A549 (cell line): ENCODE data around the gene ADAMTSL3. TPM values are rescaled to one million over a fixed set of nuclear protein-coding genes. Genes with fewer than 3 reads are reported as not detected.

Source experiments
- ATAC-seq, 2 experiments: fragments of 200-7000 bp in 1 of 2; fragments of >200 bp in 1 of 2; cut with Nextera tagmentation in 1 of 2; cut with Tn5 transposase in 1 of 2; 3 replicates each; pipeline versions ENCODE4 v1.8.0 to v1.9.1; 2018 to 2020; ENCODE audit warnings: mild to moderate bottlenecking in 1 of 2, moderate library complexity in 1 of 2
- CTCF ChIA-PET: fragments of 300-600 bp; sonication (Branson Sonifier 250); formaldehyde crosslinking; extraction: SDS; loops from one replicate; lab custom pipeline; 2021; ENCODE audit warnings: antibody characterized with exemption, inconsistent platforms; lab: Yijun Ruan, JAX
- POLR2A ChIA-PET: fragments of 350-600 bp; formaldehyde crosslinking; extraction: SDS; loops from one replicate; lab custom pipeline; 2021; ENCODE audit warnings: antibody characterized with exemption, inconsistent platforms; lab: Yijun Ruan, JAX
- DNase-seq, 2 experiments: peaks; one replicate each; pipeline versions ENCODE4 v3.0.0 to v3.0.0-alpha.2; 2011 to 2016; ENCODE audit warnings: low read depth in 1 of 2, low spot score in 1 of 2
- FAIRE-seq: peaks from 2 replicates; lab custom pipeline; 2011; peaks lifted over from hg19 to GRCh38; lab: Jason Lieb, UNC
- H3K27ac ChIP-seq, 2 experiments: fragments of >200 bp; sonication (Bioruptor Twin); formaldehyde crosslinking; 3 replicates each; pipeline ENCODE4 v1.5.1; 2016 to 2017
- H3K4me1 ChIP-seq: fragments of >200 bp; sonication (Bioruptor Twin); formaldehyde crosslinking; 3 replicates; pipeline ENCODE4 v1.6.1; 2016
- H3K4me2 ChIP-seq: fragments of >200 bp; sonication (Bioruptor Twin); formaldehyde crosslinking; 3 replicates; pipeline ENCODE4 v1.6.1; 2016
- H3K4me3 ChIP-seq: fragments of >200 bp; sonication (Bioruptor Twin); formaldehyde crosslinking; 3 replicates; pipeline ENCODE4 v1.5.1; 2016
- H3K9me3 ChIP-seq: fragments of >200 bp; sonication (Bioruptor Twin); formaldehyde crosslinking; 3 replicates; pipeline ENCODE4 v1.6.1; 2016
- BHLHE40 ChIP-seq: IDR thresholded peaks from 2 replicates; pipeline ENCODE4 v1.6.1; 2012; ENCODE audit warnings: low read depth, low read length, inconsistent platforms
- CBX8 ChIP-seq: fragments of 200-600 bp; sonication (generic); IDR thresholded peaks from 2 replicates; pipeline ENCODE4 v1.6.1; 2016
- EHMT2 ChIP-seq: fragments of 200-600 bp; sonication (generic); IDR thresholded peaks from 2 replicates; pipeline ENCODE4 v1.6.1; 2016; ENCODE audit warnings: antibody characterized with exemption, low read depth, mild to moderate bottlenecking, moderate library complexity
- EP300 ChIP-seq, 2 experiments: fragments of >200 bp; sonication (Bioruptor Twin); formaldehyde crosslinking; IDR thresholded peaks; 2 replicates in 1 of 2; 3 replicates in 1 of 2; pipeline ENCODE4 v1.6.1; 2016 to 2017
- JUN ChIP-seq, 2 experiments: fragments of >200 bp; sonication (Bioruptor Twin); formaldehyde crosslinking; IDR thresholded peaks; 2 replicates in 1 of 2; 3 replicates in 1 of 2; pipeline ENCODE4 v1.6.1; 2016 to 2017
- KDM5A ChIP-seq: fragments of 200-600 bp; sonication (generic); IDR thresholded peaks from 2 replicates; pipeline ENCODE4 v1.6.1; 2016; ENCODE audit warnings: antibody characterized with exemption, mild to moderate bottlenecking
- MAZ ChIP-seq: fragments of 150-350 bp; IDR thresholded peaks from 2 replicates; pipeline ENCODE4 v1.6.1; 2014; ENCODE audit warnings: antibody characterized with exemption, low read depth, low read length, borderline replicate concordance
- MYC ChIP-seq: IDR thresholded peaks from 2 replicates; pipeline ENCODE4 v1.6.1; 2012; ENCODE audit warnings: mild to moderate bottlenecking, inconsistent platforms, low read length, improper control_type of control experiment, borderline replicate concordance
- NFE2L2 ChIP-seq: fragments of 150-350 bp; conservative IDR thresholded peaks from 2 replicates; pipeline ENCODE4 v1.6.1; 2014; ENCODE audit warnings: low read length
- NPAS2 ChIP-seq: fragments of 250-450 bp; sonication (Bioruptor Pico); IDR thresholded peaks from 2 replicates; pipeline ENCODE4 v1.8.0; 2022; ENCODE audit warnings: mild to moderate bottlenecking, moderate library complexity, borderline replicate concordance
- NR3C1 ChIP-seq: fragments of >200 bp; sonication (Bioruptor Twin); formaldehyde crosslinking; IDR thresholded peaks from 3 replicates; pipeline ENCODE4 v1.6.1; 2017
- PHF8 ChIP-seq: fragments of 200-600 bp; sonication (generic); IDR thresholded peaks from 2 replicates; pipeline ENCODE4 v1.6.1; 2016; ENCODE audit warnings: low read depth, mild to moderate bottlenecking, antibody characterized with exemption, moderate library complexity, borderline replicate concordance
- POLR2AphosphoS2 ChIP-seq: conservative IDR thresholded peaks from 2 replicates; pipeline ENCODE4 v1.6.1; 2012; ENCODE audit warnings: low read length, improper control_type of control experiment, inconsistent platforms
- RNF2 ChIP-seq: fragments of 200-600 bp; sonication (generic); IDR thresholded peaks from 2 replicates; pipeline ENCODE4 v1.6.1; 2016; ENCODE audit warnings: low read depth, mild to moderate bottlenecking, antibody characterized with exemption, moderate library complexity, borderline replicate concordance
- ZC3H11A ChIP-seq: fragments of 450-650 bp; IDR thresholded peaks from 2 replicates; pipeline ENCODE4 v1.6.1; 2014; ENCODE audit warnings: antibody characterized with exemption, mild to moderate bottlenecking
- ZFP36 ChIP-seq: fragments of 450-650 bp; IDR thresholded peaks from 2 replicates; pipeline ENCODE4 v1.6.1; 2014; ENCODE audit warnings: borderline replicate concordance; ENCODE audit not compliant: partially characterized antibody
- ZSCAN20 ChIP-seq: fragments of 250-450 bp; sonication (Bioruptor Pico); IDR thresholded peaks from 2 replicates; pipeline ENCODE4 v1.8.0; 2022; ENCODE audit warnings: mild to moderate bottlenecking, moderate library complexity
- WGBS: methylation state at CpG from one replicate; pipeline ENCODE4 v1.1.6; 2017; ENCODE audit errors: missing lambda C conversion rate; 5-methylcytosine and 5-hydroxymethylcytosine counted together
- polyA plus RNA-seq, 4 experiments: library from polyadenylated mRNA; depleted of rRNA in 3 of 4; stranded (reverse); fragments of >200 nt; fragmentation: RNase III in 1 of 4; extraction: RNeasy Plus Mini Kit Qiagen cat#74134 plus additional on column Dnase treatment in 1 of 4; gene quantifications; 2 replicates in 3 of 4; 3 replicates in 1 of 4; pipeline ENCODE4 v1.2.3, GENCODE V29; 2011 to 2017
- TF ChIP-seq, protein P1 (sequence below): fragments of 250-450 bp; sonication (Bioruptor Pico); IDR thresholded peaks from 2 replicates; pipeline ENCODE4 v1.5.0; 2021; ENCODE audit warnings: mild to moderate bottlenecking, moderate library complexity, borderline replicate concordance
- TF ChIP-seq, protein P2 (sequence below): fragments of 450-650 bp; IDR thresholded peaks from 2 replicates; pipeline ENCODE4 v1.6.1; 2014; ENCODE audit warnings: antibody characterized with exemption
- TF ChIP-seq, protein P3 (sequence below): fragments of >200 bp; sonication (Bioruptor Twin); formaldehyde crosslinking; IDR thresholded peaks from 2 replicates; pipeline ENCODE4 v1.6.1; 2016
- TF ChIP-seq, protein P4 (sequence below): fragments of >200 bp; sonication (Bioruptor Twin); formaldehyde crosslinking; IDR thresholded peaks from 3 replicates; pipeline ENCODE4 v1.5.1; 2016
- TF ChIP-seq, protein P5 (sequence below): IDR thresholded peaks from 2 replicates; pipeline ENCODE4 v1.6.1; 2012
- TF ChIP-seq, protein P6 (sequence below): fragments of 150-350 bp; IDR thresholded peaks from 2 replicates; pipeline ENCODE4 v1.6.1; 2014; ENCODE audit warnings: low read depth, mild to moderate bottlenecking, low read length

Gene ADAMTSL3
- polyA plus RNA-seq, 2 of the 4 experiments (the other 2 are of a cell fraction), result 0.22 to 0.25 TPM

DNA sequence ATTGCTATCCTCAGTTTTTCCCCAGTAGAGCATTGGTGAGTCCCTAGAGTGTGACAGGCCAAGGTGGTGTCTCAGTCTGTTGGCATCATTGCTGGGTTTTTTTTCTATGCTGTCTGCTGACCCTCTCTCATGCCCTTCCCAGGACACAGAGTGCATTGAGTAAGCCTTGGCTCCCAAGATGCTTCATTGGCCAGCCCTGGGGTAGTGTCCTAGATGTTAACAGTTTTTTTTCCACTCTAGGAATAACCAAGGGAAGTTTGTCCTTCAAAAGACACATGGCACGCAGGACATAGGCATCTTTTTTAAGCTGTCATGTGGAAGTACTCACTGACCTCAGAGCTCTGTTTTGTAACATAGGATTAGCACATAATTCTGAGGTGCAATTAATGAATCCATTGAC is 19.5 kb downstream of the ADAMTSL3 start:
- CTCF ChIA-PET, result interaction anchor here (0.6 kb wide), 1 partner anchor 732 kb away, joined by 3 read pairs; no protein-coding TSS in a partner anchor
- ATAC-seq (peak in 1 of 2 experiments; percentile 30; a peak in 1 of 6 replicates), FAIRE-seq (no peak)

DNA sequence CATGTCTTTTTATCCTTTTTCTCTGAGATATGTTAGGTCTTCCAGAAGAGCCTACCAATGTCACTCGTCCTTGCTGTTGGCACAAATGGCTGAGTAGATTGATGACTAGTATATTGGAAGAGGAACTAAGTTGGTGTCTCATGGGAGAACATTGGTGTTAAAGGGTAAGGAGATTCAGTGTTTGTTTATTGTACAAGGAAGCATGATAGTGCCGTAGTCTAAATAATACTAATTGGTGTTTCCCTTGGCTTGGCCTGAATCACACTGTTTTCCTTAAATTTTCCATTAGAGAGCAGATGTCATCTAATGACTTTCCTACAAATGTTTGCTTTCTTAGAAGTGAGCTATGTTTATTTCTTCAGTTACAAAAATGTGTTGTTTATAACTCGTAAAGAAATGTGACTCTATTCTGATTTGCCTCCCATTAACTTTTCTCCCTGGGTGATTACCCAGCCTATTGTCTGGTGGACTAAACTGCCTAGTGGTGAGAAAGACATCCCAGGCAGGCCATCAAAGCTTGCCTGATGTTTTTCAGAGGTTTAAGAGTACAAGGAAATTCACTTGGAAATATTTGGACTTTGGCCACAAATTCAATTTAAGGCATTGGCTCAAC is 28.7 kb downstream of the ADAMTSL3 start:
- WGBS, result 19% methylated on average over 3 of the region's 3 CpGs
- Histone ChIP-seq H3K4me2 (no peak overlapping the region), H3K9me3 (peaks cover 6% of the 10 kb centered on the region; the same call in 1 of the 3 replicates), H3K27ac (no peak overlapping the region), H3K4me1 (no peaks in the 10 kb centered on the region), H3K4me3 (no peak overlapping the region)
- FAIRE-seq (no peak), DNase-seq (no peak), ATAC-seq (no peak)
- TF ChIP-seq, protein P1, sequence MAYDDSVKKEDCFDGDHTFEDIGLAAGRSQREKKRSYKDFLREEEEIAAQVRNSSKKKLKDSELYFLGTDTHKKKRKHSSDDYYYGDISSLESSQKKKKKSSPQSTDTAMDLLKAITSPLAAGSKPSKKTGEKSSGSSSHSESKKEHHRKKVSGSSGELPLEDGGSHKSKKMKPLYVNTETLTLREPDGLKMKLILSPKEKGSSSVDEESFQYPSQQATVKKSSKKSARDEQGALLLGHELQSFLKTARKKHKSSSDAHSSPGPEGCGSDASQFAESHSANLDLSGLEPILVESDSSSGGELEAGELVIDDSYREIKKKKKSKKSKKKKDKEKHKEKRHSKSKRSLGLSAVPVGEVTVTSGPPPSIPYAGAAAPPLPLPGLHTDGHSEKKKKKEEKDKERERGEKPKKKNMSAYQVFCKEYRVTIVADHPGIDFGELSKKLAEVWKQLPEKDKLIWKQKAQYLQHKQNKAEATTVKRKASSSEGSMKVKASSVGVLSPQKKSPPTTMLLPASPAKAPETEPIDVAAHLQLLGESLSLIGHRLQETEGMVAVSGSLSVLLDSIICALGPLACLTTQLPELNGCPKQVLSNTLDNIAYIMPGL (CRISPR knock-in tag), result no peak
- TF ChIP-seq NFE2L2, result no peak
- TF ChIP-seq EP300 (IDR thresholded peaks at IDR 0.05), result no peak
- TF ChIP-seq MYC, result no peak
- no peak for TF ChIP-seq CBX8
- TF ChIP-seq, protein P2, sequence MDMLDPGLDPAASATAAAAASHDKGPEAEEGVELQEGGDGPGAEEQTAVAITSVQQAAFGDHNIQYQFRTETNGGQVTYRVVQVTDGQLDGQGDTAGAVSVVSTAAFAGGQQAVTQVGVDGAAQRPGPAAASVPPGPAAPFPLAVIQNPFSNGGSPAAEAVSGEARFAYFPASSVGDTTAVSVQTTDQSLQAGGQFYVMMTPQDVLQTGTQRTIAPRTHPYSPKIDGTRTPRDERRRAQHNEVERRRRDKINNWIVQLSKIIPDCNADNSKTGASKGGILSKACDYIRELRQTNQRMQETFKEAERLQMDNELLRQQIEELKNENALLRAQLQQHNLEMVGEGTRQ, result no peak
- no peak for TF ChIP-seq BHLHE40
- TF ChIP-seq JUN (IDR thresholded peaks at IDR 0.05), result no peak
- TF ChIP-seq NPAS2 (CRISPR knock-in tag), result no peak
- no peak for TF ChIP-seq EHMT2
- TF ChIP-seq RNF2, result no peak
- ChIA-PET POLR2A (no interaction called here), CTCF (no interaction called here)

More for the DNA sequence above, 19.5 kb downstream of the ADAMTSL3 start:
- Histone ChIP-seq H3K27ac (no peak overlapping the region), H3K4me3 (no peak overlapping the region), H3K9me3 (peaks cover 6% of the 10 kb centered on the region; the same call in 1 of the 3 replicates), H3K4me1 (no peaks in the 10 kb centered on the region), H3K4me2 (no peak overlapping the region)
- DNase-seq, result no peak
- TF ChIP-seq, protein P3, sequence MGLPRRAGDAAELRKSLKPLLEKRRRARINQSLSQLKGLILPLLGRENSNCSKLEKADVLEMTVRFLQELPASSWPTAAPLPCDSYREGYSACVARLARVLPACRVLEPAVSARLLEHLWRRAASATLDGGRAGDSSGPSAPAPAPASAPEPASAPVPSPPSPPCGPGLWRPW, result no peak
- WGBS, result 13% methylated on average over 1 of the region's 1 CpG
- POLR2A ChIA-PET, result no interaction called here

DNA sequence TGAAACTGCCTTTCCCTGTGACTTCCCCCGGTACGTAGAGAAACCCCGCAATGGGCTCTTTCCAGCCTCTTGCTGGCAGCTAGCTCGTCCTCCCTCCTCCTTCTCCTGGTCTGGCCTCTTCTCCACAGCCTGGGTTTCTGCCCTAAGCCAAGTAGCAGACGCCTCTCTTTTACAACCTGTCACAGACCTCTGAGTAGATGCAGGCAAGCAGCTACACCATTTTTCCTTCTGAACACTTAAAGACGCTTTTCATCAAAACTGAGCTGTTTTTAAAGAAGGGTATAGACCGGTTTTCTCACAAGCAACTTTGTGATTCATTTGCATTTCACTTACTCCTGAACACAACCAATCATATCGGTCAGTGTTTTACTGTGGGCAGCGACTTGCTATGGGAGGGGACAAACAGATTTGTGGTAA is 32.0 kb downstream of the ADAMTSL3 start:
- Histone ChIP-seq H3K27ac (no peak overlapping the region), H3K4me2 (no peak overlapping the region), H3K4me3 (no peak overlapping the region), H3K4me1 (no peaks in the 10 kb centered on the region), H3K9me3 (no peaks in the 10 kb centered on the region)
- POLR2A ChIA-PET, result no interaction called here
- DNase-seq (no peak), ATAC-seq (no peak), FAIRE-seq (no peak)
- CTCF ChIA-PET, result interaction anchor here (1.1 kb wide), 1 partner anchor 27 kb away, joined by 3 read pairs; no protein-coding TSS in a partner anchor
- WGBS, result 44% methylated on average over 9 of the region's 9 CpGs
- TF ChIP-seq POLR2AphosphoS2, result no peak
- no peak for TF ChIP-seq ZC3H11A

DNA sequence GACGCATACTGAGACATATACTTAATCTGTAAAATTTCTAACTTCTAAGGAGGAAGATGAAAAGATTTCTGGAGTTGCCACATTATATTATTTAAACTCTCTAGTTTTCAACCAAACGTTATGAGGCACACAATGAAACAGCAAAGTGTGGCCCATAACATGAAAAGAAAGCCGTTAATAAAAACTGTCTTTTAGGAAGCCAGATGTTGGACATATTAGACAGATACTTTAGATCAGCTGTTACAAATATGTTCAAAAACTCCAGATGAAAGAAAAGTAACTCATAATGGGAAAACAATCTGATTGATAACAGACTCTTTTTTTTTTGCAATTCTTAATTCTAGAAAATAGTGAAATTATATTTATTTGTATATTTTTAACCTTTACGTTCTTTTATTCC is 34.3 kb downstream of the ADAMTSL3 start:
- ChIA-PET POLR2A (no interaction called here), CTCF (no interaction called here)
- H3K4me1 ChIP-seq, result no peaks in the 10 kb centered on the region
- no peak overlapping the region for H3K4me3 ChIP-seq
- WGBS, result 27% methylated on average over 4 of the region's 4 CpGs
- H3K27ac ChIP-seq, result no peak overlapping the region
- no peak overlapping the region for H3K4me2 ChIP-seq
- FAIRE-seq (no peak), ATAC-seq (no peak), DNase-seq (no peak)
- no peaks in the 10 kb centered on the region for H3K9me3 ChIP-seq
- no peak for TF ChIP-seq NR3C1
- no peak for TF ChIP-seq PHF8
- no peak for TF ChIP-seq KDM5A
- TF ChIP-seq ZSCAN20 (CRISPR knock-in tag), result no peak
- TF ChIP-seq NPAS2 (CRISPR knock-in tag), result no peak
- TF ChIP-seq, protein P4, sequence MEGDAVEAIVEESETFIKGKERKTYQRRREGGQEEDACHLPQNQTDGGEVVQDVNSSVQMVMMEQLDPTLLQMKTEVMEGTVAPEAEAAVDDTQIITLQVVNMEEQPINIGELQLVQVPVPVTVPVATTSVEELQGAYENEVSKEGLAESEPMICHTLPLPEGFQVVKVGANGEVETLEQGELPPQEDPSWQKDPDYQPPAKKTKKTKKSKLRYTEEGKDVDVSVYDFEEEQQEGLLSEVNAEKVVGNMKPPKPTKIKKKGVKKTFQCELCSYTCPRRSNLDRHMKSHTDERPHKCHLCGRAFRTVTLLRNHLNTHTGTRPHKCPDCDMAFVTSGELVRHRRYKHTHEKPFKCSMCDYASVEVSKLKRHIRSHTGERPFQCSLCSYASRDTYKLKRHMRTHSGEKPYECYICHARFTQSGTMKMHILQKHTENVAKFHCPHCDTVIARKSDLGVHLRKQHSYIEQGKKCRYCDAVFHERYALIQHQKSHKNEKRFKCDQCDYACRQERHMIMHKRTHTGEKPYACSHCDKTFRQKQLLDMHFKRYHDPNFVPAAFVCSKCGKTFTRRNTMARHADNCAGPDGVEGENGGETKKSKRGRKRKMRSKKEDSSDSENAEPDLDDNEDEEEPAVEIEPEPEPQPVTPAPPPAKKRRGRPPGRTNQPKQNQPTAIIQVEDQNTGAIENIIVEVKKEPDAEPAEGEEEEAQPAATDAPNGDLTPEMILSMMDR, result no peak
- no peak for TF ChIP-seq MAZ
- TF ChIP-seq ZFP36, result no peak
- TF ChIP-seq ZC3H11A, result no peak
- TF ChIP-seq, protein P5, sequence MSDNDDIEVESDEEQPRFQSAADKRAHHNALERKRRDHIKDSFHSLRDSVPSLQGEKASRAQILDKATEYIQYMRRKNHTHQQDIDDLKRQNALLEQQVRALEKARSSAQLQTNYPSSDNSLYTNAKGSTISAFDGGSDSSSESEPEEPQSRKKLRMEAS, result no peak
- TF ChIP-seq, protein P6, sequence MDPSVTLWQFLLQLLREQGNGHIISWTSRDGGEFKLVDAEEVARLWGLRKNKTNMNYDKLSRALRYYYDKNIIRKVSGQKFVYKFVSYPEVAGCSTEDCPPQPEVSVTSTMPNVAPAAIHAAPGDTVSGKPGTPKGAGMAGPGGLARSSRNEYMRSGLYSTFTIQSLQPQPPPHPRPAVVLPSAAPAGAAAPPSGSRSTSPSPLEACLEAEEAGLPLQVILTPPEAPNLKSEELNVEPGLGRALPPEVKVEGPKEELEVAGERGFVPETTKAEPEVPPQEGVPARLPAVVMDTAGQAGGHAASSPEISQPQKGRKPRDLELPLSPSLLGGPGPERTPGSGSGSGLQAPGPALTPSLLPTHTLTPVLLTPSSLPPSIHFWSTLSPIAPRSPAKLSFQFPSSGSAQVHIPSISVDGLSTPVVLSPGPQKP, result no peak
- no peak for TF ChIP-seq CBX8
